Measurements from ENCODE around the gene ITGA3. TPM values are rescaled to one million over a fixed set of nuclear protein-coding genes. Genes with fewer than 3 reads are reported as not detected.

Gene ITGA3
- total RNA-seq, 4 donors from 2014 or later, result 38.9 to 96.7 (median 58.6) TPM

DNA sequence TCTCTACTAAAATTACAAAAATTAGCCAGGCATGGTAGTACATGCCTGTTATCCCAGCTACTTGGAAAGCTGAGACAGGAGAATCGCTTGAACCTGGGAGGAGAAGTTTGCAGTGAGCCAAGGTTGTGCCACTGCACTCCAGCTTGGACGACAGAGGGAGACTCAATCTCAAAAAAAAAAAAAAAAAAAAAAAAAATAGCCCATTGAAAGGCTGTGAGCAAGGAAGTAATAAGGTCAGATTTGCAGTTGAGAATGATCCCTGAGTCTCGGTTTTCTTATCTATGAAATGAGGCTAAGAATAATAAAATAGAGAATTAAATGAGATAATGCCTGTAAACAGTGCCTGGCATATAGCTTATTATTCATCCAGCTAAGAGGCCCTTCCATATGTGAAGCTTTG, 37.9 kb downstream of the ITGA3 start:
- Histone ChIP-seq H3K27me3 (no peaks in the 10 kb centered on the region), H3K36me3 (peaks cover 16 to 37% (median 34%) of the 10 kb centered on the region in 4 donors), H3K9me3 (no peaks in the 10 kb centered on the region), H3K27ac (replicated peaks in 1 of 4) (peak overlapping the region in 2 of 4 donors; percentile 88 to 92), H3K4me3 (no peak overlapping the region), H3K4me1 (peaks cover 26 to 44% (median 42%) of the 10 kb centered on the region in 4 donors)
- DNase-seq (ENCODE audit: extremely low spot score), result no peak
- no peak for TF ChIP-seq EP300 (IDR thresholded peaks at IDR 0.05)
- TF ChIP-seq, protein P1, sequence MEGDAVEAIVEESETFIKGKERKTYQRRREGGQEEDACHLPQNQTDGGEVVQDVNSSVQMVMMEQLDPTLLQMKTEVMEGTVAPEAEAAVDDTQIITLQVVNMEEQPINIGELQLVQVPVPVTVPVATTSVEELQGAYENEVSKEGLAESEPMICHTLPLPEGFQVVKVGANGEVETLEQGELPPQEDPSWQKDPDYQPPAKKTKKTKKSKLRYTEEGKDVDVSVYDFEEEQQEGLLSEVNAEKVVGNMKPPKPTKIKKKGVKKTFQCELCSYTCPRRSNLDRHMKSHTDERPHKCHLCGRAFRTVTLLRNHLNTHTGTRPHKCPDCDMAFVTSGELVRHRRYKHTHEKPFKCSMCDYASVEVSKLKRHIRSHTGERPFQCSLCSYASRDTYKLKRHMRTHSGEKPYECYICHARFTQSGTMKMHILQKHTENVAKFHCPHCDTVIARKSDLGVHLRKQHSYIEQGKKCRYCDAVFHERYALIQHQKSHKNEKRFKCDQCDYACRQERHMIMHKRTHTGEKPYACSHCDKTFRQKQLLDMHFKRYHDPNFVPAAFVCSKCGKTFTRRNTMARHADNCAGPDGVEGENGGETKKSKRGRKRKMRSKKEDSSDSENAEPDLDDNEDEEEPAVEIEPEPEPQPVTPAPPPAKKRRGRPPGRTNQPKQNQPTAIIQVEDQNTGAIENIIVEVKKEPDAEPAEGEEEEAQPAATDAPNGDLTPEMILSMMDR (IDR thresholded peaks at IDR 0.05), result no peak
- TF ChIP-seq POLR2AphosphoS5 (IDR thresholded peaks at IDR 0.05), result no peak
- TF ChIP-seq POLR2A (IDR thresholded peaks at IDR 0.05; ENCODE audit: low read depth), result no peak
- WGBS, result 42% methylated on average over 3 of the region's 3 CpGs
- intact Hi-C loops (cut with DNase I), result loop anchor here (5.0 kb wide), 1 partner anchor 203 kb away; no protein-coding TSS in a partner anchor

DNA sequence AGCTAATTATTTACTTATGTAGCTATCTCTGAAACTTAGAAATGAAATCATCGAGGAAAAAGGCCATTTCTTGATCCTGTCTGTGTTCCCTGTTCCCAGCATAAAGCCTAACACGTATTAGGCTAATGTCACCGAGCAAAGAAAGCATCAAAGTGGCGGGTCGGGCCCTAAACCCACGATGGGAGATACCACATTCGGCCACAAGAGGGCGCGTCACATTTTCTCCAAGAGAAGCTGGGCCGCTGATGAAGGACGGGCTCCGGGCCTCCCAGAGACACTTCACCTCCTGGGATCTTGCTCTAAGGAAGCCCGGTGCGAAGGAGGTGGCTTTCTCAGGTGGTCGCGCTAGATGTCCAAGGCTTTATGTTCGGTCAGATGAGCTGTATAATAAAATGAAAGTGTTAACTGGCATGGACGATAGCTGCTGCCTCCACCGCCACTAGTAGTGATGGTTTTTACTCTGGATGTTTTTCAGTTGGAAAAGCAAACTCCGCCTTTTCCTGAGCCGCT, 38.4 kb downstream of the ITGA3 start:
- H3K4me1 ChIP-seq, result peaks cover 31 to 49% (median 47%) of the 10 kb centered on the region in 4 donors
- intact Hi-C loops (cut with DNase I), result loop anchor here (5.0 kb wide), 1 partner anchor 203 kb away; no protein-coding TSS in a partner anchor
- WGBS, result 0% methylated on average over 19 of the region's 21 CpGs
- TF ChIP-seq EP300 (IDR thresholded peaks at IDR 0.05), result no peak
- TF ChIP-seq, protein P1 (IDR thresholded peaks at IDR 0.05), result peak; percentile 93 to 97 (median 96)
- peak in 1 of 2 donors; percentile 68 for TF ChIP-seq POLR2AphosphoS5 (IDR thresholded peaks at IDR 0.05)
- TF ChIP-seq POLR2A (IDR thresholded peaks at IDR 0.05; ENCODE audit: low read depth), result no peak
- H3K36me3 ChIP-seq, result peaks cover 19 to 37% (median 34%) of the 10 kb centered on the region in 4 donors
- peak overlapping the region; percentile 88 to 93 (median 90) for H3K27ac ChIP-seq (replicated peaks in 1 of 4)
- DNase-seq (ENCODE audit: extremely low spot score), result peak; percentile 98
- no peaks in the 10 kb centered on the region for H3K9me3 ChIP-seq
- no peaks in the 10 kb centered on the region for H3K27me3 ChIP-seq
- H3K4me3 ChIP-seq, result peak overlapping the region; percentile 77 to 96 (median 86)

DNA sequence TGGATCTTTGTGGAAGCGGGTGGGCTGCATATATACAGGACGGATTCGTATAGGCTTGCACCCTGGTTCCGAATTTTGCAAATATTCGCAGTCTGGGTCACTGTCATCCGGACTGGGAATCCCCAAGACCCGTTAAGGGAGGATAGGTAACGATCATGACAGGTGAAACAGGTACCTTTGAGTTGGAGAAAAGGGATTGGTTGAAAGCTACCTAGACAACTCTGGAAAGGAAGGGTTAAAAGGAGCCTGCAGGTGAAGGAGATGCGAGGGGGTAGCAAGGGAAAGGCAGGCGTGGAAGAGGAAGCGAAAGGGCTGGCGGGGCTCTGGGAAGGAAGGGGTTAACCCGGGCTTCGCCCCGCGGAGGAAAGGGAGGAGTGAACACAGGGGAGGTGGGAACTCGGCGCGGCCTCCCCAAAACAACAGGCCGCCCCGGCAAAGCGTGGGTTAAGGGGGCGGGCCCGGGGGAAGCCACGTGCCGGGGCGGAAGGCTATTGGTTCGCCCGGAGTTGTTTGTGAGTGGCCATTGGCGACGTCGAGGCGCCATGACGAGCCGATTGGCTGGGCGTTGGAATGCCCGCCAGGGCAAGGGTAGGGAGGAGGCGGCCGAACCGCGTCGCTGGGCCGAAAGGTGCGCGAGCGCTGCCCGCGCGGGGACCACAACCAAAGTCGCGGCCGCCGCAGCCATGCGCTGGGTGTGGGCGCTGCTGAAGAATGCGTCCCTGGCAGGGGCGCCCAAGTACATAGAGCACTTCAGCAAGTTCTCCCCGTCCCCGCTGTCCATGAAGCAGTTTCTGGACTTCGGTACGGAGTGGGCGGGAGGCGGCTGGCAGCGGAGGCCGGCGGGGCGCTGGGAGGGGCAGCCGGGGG, 39.1 kb downstream of the ITGA3 start, which contains the start of gene PDK2:
Gene PDK2, plus strand, starts transcription at position 599 of the 867 bp plus-strand sequence. Its CDS starts 85 bp downstream, at position 684.
- WGBS, result 2% methylated on average over 52 of the region's 68 CpGs
- intact Hi-C loops (cut with DNase I), result loop anchor here (5.0 kb wide), 1 partner anchor 202 kb away; no protein-coding TSS in a partner anchor
- Histone ChIP-seq H3K36me3 (peaks cover 17 to 34% (median 34%) of the 10 kb centered on the region in 4 donors), H3K27ac (replicated peaks in 1 of 4) (peak within 1 kb of the TSS; percentile 88 to 93 (median 90)), H3K4me3 (peak within 1 kb of the TSS; percentile 77 to 96 (median 86)), H3K27me3 (no peaks in the 10 kb centered on the region), H3K4me1 (peaks cover 37 to 56% (median 54%) of the 10 kb centered on the region in 4 donors), H3K9me3 (no peaks in the 10 kb centered on the region)
- TF ChIP-seq, protein P1 (IDR thresholded peaks at IDR 0.05), result peak in 1 of 3 experiments; percentile 31
- no peak for TF ChIP-seq EP300 (IDR thresholded peaks at IDR 0.05)
- TF ChIP-seq POLR2AphosphoS5 (IDR thresholded peaks at IDR 0.05), result peak; percentile 92 to 93
- TF ChIP-seq POLR2A (IDR thresholded peaks at IDR 0.05; ENCODE audit: low read depth), result peak; percentile 63
- DNase-seq (ENCODE audit: extremely low spot score), result peak; percentile 99

DNA sequence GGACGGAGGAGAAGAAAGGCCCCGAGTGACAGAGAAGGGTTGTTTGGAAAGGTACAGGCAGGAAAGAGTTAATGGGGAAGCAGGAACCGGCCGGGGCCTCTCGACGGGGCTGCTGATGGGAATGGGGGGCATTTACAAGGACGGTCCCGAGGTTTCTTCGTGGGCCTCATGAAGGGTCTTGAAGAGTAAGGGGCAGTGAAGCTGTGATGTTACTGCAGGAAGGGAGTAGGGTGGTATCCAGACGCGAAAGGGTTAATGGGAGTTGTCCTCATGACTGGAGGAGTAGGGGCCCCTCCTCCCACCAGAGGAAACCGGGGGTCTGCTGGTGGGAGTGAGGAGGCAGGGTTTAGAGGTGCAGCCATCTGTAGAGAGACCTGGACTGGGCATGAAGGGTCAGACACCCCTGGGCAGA, 39.7 kb downstream of the ITGA3 start:
- intact Hi-C loops (cut with DNase I), result no loop called here
- Histone ChIP-seq H3K36me3 (peaks cover 16 to 36% (median 33%) of the 10 kb centered on the region in 4 donors), H3K4me3 (peak overlapping the region; percentile 77 to 96 (median 86)), H3K27me3 (no peaks in the 10 kb centered on the region), H3K27ac (replicated peaks in 1 of 4) (peak overlapping the region; percentile 88 to 93 (median 90)), H3K4me1 (peaks cover 44 to 63% (median 61%) of the 10 kb centered on the region in 4 donors), H3K9me3 (no peaks in the 10 kb centered on the region)
- no peak for TF ChIP-seq POLR2AphosphoS5 (IDR thresholded peaks at IDR 0.05)
- DNase-seq (ENCODE audit: extremely low spot score), result no peak
- WGBS, result 2% methylated on average over 12 of the region's 12 CpGs

DNA sequence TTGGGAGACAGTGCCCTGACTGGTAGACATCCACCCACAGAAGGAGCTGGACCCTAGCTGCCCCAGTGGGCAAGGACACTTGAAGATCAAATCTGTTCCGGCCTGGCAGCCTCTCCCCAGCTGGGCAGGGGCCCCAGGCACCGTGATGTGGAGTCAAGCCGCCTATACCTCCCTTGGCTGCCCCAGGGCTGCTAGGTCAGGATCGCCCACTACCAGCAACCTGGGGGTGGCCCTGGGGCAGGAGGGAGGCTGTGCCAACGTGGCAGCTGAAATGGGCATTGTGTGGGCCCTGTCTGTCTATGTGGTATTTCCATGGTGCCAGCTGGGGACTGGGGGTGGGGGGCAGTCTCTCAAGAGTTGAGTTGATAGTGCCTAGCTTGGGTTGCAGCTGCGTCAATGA, 40.2 kb downstream of the ITGA3 start:
- Histone ChIP-seq H3K4me1 (peaks cover 46 to 67% (median 65%) of the 10 kb centered on the region in 4 donors), H3K4me3 (peak overlapping the region; percentile 77 to 96 (median 86)), H3K9me3 (no peaks in the 10 kb centered on the region), H3K27me3 (no peaks in the 10 kb centered on the region), H3K36me3 (peaks cover 16 to 39% (median 34%) of the 10 kb centered on the region in 4 donors), H3K27ac (replicated peaks in 1 of 4) (peak overlapping the region; percentile 88 to 93 (median 90))
- DNase-seq (ENCODE audit: extremely low spot score), result no peak
- WGBS, result 17% methylated on average over 6 of the region's 6 CpGs
- TF ChIP-seq POLR2AphosphoS5 (IDR thresholded peaks at IDR 0.05) (no peak), EP300 (IDR thresholded peaks at IDR 0.05) (no peak), POLR2A (IDR thresholded peaks at IDR 0.05; ENCODE audit: low read depth) (no peak)
- TF ChIP-seq, protein P1 (IDR thresholded peaks at IDR 0.05), result no peak
- intact Hi-C loops (cut with DNase I), result no loop called here

Measured in esophagus muscularis mucosa (tissue), 4 donors.